Hippocampal formation (tissue), 2 donors: ENCODE data around the gene ARHGEF4.

ENCODE experiments used
- DNase-seq, 2 donors: peaks; one replicate each; lab custom pipeline; 2025; lab: John Stamatoyannopoulos, UW

ARHGEF4 gene

GRCh38 chr2:130834091-130834930 lies 2.4 kb upstream of the ARHGEF4 start:
- DNase-seq, result no peak

GRCh38 chr2:130834931-130835765 lies 1.6 kb upstream of the ARHGEF4 start:
- no peak for DNase-seq

GRCh38 chr2:130835766-130836015 lies 1.0 kb upstream of the ARHGEF4 start:
- no peak for DNase-seq

GRCh38 chr2:130837175-130837810 lies 579 bp downstream of the ARHGEF4 start:
- DNase-seq, result no peak

GRCh38 chr2:130837811-130838565 lies 1.3 kb downstream of the ARHGEF4 start:
- DNase-seq, result no peak

- no peak for DNase-seq
These were observed 2.5 kb downstream of the ARHGEF4 start for GRCh38 chr2:130839011-130839780.

- no peak for DNase-seq
These were observed 3.8 kb downstream of the ARHGEF4 start for GRCh38 chr2:130840506-130840905.

- no peak for DNase-seq
These were observed 5.1 kb downstream of the ARHGEF4 start for GRCh38 chr2:130841741-130842365.

- DNase-seq, result no peak
These were observed 6.1 kb downstream of the ARHGEF4 start for GRCh38 chr2:130842770-130843169.

- DNase-seq, result no peak
These were observed 6.7 kb downstream of the ARHGEF4 start for GRCh38 chr2:130843321-130843985.

GRCh38 chr2:130844161-130844560 lies 7.4 kb downstream of the ARHGEF4 start:
- no peak for DNase-seq

GRCh38 chr2:130845505-130846085 lies 8.9 kb downstream of the ARHGEF4 start:
- DNase-seq, result no peak

- DNase-seq, result no peak
These were observed 9.5 kb downstream of the ARHGEF4 start for GRCh38 chr2:130846233-130846632.

- DNase-seq, result no peak
These were observed 10.1 kb downstream of the ARHGEF4 start for GRCh38 chr2:130846686-130847375.

GRCh38 chr2:130847776-130848525 lies 11.2 kb downstream of the ARHGEF4 start:
- no peak for DNase-seq

- no peak for DNase-seq
These were observed 12.0 kb downstream of the ARHGEF4 start for GRCh38 chr2:130848526-130849210.

- DNase-seq, result no peak
These were observed 13.4 kb downstream of the ARHGEF4 start for GRCh38 chr2:130849896-130850787.
